Liver (tissue), 3 donors: ENCODE data around the gene MYH11.

Source experiments
- EGR1 ChIP-seq, 2 donors: IDR thresholded peaks; 2 replicates each; pipeline ENCODE4 v1.6.1; 2016 to 2018; ENCODE audit warnings: antibody characterized with exemption in 2 of 2, low read depth in 2 of 2
- JUND ChIP-seq, 2 donors: IDR thresholded peaks; 2 replicates each; pipeline ENCODE4 v1.6.1; 2016; ENCODE audit warnings: antibody characterized with exemption in 2 of 2
- RAD21 ChIP-seq, 2 donors: IDR thresholded peaks; 2 replicates each; pipeline ENCODE4 v1.6.1; 2016; ENCODE audit warnings: antibody characterized with exemption in 2 of 2, mild to moderate bottlenecking in 2 of 2
- RXRA ChIP-seq, 2 donors: IDR thresholded peaks; 2 replicates each; pipeline ENCODE4 v1.6.1; 2017 to 2018; ENCODE audit warnings: antibody characterized with exemption in 2 of 2, mild to moderate bottlenecking in 1 of 2
- TAF1 ChIP-seq: conservative IDR thresholded peaks from 2 replicates; pipeline ENCODE4 v1.6.1; 2016; ENCODE audit warnings: antibody characterized with exemption, mild to moderate bottlenecking
- YY1 ChIP-seq: IDR thresholded peaks from 2 replicates; pipeline ENCODE4 v1.6.1; 2016; ENCODE audit warnings: antibody characterized with exemption, mild to moderate bottlenecking
- TF ChIP-seq, protein P1 (sequence below): fragments of 150-350 bp; IDR thresholded peaks from 2 replicates; pipeline ENCODE4 v1.5.1; 2017; ENCODE audit warnings: improper control_type of control experiment, low read depth, low read length; ENCODE audit not compliant: missing input control
- TF ChIP-seq, protein P2 (sequence below): IDR thresholded peaks from 2 replicates; pipeline ENCODE4 v1.6.1; 2016; ENCODE audit warnings: antibody characterized with exemption
- donor health status: healthy.
- donor health status: healthy.

DNA sequence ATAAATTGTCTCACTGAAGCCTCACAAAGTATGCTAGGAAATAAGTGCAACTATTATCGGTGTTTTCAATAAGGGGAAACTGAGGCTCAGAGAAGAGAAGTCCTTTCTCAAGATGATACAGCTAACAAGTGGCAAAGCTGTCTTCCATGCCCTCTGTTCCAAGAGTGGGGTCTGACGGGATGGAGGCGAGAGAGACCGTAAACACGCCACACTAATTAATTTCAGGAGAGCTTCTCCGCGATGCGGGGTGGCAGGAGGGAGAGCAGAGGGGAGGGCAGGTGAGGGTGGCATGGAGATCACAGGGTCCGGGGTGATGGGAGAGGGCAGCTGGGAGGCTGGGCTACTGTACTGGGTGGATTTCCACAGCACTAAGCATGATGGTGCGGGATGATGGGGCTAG is 80.3 kb downstream of the MYH11 start:
- TF ChIP-seq, protein P1, sequence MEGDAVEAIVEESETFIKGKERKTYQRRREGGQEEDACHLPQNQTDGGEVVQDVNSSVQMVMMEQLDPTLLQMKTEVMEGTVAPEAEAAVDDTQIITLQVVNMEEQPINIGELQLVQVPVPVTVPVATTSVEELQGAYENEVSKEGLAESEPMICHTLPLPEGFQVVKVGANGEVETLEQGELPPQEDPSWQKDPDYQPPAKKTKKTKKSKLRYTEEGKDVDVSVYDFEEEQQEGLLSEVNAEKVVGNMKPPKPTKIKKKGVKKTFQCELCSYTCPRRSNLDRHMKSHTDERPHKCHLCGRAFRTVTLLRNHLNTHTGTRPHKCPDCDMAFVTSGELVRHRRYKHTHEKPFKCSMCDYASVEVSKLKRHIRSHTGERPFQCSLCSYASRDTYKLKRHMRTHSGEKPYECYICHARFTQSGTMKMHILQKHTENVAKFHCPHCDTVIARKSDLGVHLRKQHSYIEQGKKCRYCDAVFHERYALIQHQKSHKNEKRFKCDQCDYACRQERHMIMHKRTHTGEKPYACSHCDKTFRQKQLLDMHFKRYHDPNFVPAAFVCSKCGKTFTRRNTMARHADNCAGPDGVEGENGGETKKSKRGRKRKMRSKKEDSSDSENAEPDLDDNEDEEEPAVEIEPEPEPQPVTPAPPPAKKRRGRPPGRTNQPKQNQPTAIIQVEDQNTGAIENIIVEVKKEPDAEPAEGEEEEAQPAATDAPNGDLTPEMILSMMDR: no peak
- no peak for TF ChIP-seq EGR1 (IDR thresholded peaks at IDR 0.05; ENCODE audit: low read depth in 2 of 2)
- no peak for TF ChIP-seq JUND (IDR thresholded peaks at IDR 0.05)
- TF ChIP-seq YY1: no peak
- no peak for TF ChIP-seq TAF1
- TF ChIP-seq RAD21 (IDR thresholded peaks at IDR 0.05): no peak
- TF ChIP-seq RXRA (IDR thresholded peaks at IDR 0.05): no peak
- TF ChIP-seq, protein P2, sequence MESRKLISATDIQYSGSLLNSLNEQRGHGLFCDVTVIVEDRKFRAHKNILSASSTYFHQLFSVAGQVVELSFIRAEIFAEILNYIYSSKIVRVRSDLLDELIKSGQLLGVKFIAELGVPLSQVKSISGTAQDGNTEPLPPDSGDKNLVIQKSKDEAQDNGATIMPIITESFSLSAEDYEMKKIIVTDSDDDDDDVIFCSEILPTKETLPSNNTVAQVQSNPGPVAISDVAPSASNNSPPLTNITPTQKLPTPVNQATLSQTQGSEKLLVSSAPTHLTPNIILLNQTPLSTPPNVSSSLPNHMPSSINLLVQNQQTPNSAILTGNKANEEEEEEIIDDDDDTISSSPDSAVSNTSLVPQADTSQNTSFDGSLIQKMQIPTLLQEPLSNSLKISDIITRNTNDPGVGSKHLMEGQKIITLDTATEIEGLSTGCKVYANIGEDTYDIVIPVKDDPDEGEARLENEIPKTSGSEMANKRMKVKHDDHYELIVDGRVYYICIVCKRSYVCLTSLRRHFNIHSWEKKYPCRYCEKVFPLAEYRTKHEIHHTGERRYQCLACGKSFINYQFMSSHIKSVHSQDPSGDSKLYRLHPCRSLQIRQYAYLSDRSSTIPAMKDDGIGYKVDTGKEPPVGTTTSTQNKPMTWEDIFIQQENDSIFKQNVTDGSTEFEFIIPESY: no peak
